ENCODE results near the gene TPRX2.
"Not testable (repeated sequence)": the region's sequence is repeated elsewhere in the genome, so short reads cannot be mapped to it uniquely, and the experiment has no call there.

Gene TPRX2

GRCh38 chr19:47896019-47896418 lies 37.0 kb downstream of the TPRX2 start:
- no peak for DNase-seq (ENCODE audit: low read depth, low spot score)
- in situ Hi-C loops (cut with HindIII; ENCODE audit: low sequenced_read_pairs) = no loop called here
- H3K4me3 ChIP-seq (ENCODE audit: low read depth, low read length) = no peak overlapping the region
- TF ChIP-seq CTCF (IDR thresholded peaks at IDR 0.05; ENCODE audit: low read depth, low read length) = no peak

- DNase-seq (ENCODE audit: low read depth, low spot score) = no peak
- TF ChIP-seq CTCF (IDR thresholded peaks at IDR 0.05; ENCODE audit: low read depth, low read length) = no peak
- in situ Hi-C loops (cut with HindIII; ENCODE audit: low sequenced_read_pairs) = no loop called here
- no peak overlapping the region for H3K4me3 ChIP-seq (ENCODE audit: low read depth, low read length)
These were observed 37.7 kb downstream of the TPRX2 start for GRCh38 chr19:47896773-47897172.

- in situ Hi-C loops (cut with HindIII; ENCODE audit: low sequenced_read_pairs) = no loop called here
- H3K4me3 ChIP-seq (ENCODE audit: low read depth, low read length) = no peak overlapping the region
- no peak for DNase-seq (ENCODE audit: low read depth, low spot score)
- no peak for TF ChIP-seq CTCF (IDR thresholded peaks at IDR 0.05; ENCODE audit: low read depth, low read length)
These were observed 38.8 kb downstream of the TPRX2 start for GRCh38 chr19:47897861-47898260.

GRCh38 chr19:47899335-47899734 lies 40.3 kb downstream of the TPRX2 start:
- H3K4me3 ChIP-seq (ENCODE audit: low read depth, low read length) = no peak overlapping the region
- in situ Hi-C loops (cut with HindIII; ENCODE audit: low sequenced_read_pairs) = no loop called here
- TF ChIP-seq CTCF (IDR thresholded peaks at IDR 0.05; ENCODE audit: low read depth, low read length) = no peak
- no peak for DNase-seq (ENCODE audit: low read depth, low spot score)

- DNase-seq (ENCODE audit: low read depth, low spot score) = no peak
- H3K4me3 ChIP-seq (ENCODE audit: low read depth, low read length) = no peak overlapping the region
- TF ChIP-seq CTCF (IDR thresholded peaks at IDR 0.05; ENCODE audit: low read depth, low read length) = no peak
- in situ Hi-C loops (cut with HindIII; ENCODE audit: low sequenced_read_pairs) = no loop called here
These were observed 42.3 kb downstream of the TPRX2 start for GRCh38 chr19:47901370-47901769.

- in situ Hi-C loops (cut with HindIII; ENCODE audit: low sequenced_read_pairs) = not testable (repeated sequence)
These were observed 50.3 kb downstream of the TPRX2 start for GRCh38 chr19:47909350-47909749.

GRCh38 chr19:47910191-47910590 lies 51.2 kb downstream of the TPRX2 start:
- in situ Hi-C loops (cut with HindIII; ENCODE audit: low sequenced_read_pairs); H3K4me3 ChIP-seq (ENCODE audit: low read depth, low read length); DNase-seq (ENCODE audit: low read depth, low spot score): not testable (repeated sequence)

More at GRCh38 chr19:47909350-47909749, 50.3 kb downstream of the TPRX2 start:
- not testable (repeated sequence) for DNase-seq (ENCODE audit: low read depth, low spot score); H3K4me3 ChIP-seq (ENCODE audit: low read depth, low read length)

Measured in astrocyte of the spinal cord (primary cell).